Measurements from ENCODE around the gene BMP2K. TPM values are rescaled to one million over a fixed set of nuclear protein-coding genes. Genes with fewer than 3 reads are reported as not detected.

Gene BMP2K
- total and polyA plus RNA-seq, 2 donors (not counting 1 experiment from before 2014, with no cell fraction given), result 54.8 to 126 TPM

GRCh38 chr4:78956975-78957374, 180.8 kb downstream of the BMP2K start:
- no peaks in the 10 kb centered on the region for H3K36me3 ChIP-seq (ENCODE audit: control insufficient read depth, insufficient read depth, low read length)
- DNase-seq (ENCODE audit: low read depth in 2 of 2), result peak in 1 of 2 donors; percentile 9
- no peaks in the 10 kb centered on the region for H4K20me1 ChIP-seq (ENCODE audit: control insufficient read depth, extremely low read depth, insufficient read depth, low read length)
- H3K4me1 ChIP-seq (ENCODE audit: control insufficient read depth, extremely low read depth, insufficient read depth, low read length), result no peaks in the 10 kb centered on the region
- no peaks in the 10 kb centered on the region for H3K79me2 ChIP-seq (ENCODE audit: control insufficient read depth, insufficient read depth, low read length)
- H3K27me3 ChIP-seq (ENCODE audit: control insufficient read depth, insufficient read depth, low read length), result peaks cover 5% of the 10 kb centered on the region
- H3K27ac ChIP-seq (ENCODE audit: insufficient read depth, low read length), result no peak overlapping the region
- H3K4me2 ChIP-seq (ENCODE audit: extremely low read depth, insufficient read depth, low read length), result no peak overlapping the region
- TF ChIP-seq EZH2 (IDR thresholded peaks at IDR 0.05; ENCODE audit: low read length, missing control alignments), result no peak
- no peak for TF ChIP-seq CTCF (conservative IDR thresholded peaks at IDR 0.05 in 1 of 2, IDR thresholded peaks at IDR 0.05 in 1 of 2; ENCODE audit: low read depth in 1 of 2, low read length in 2 of 2)
- H3K9ac ChIP-seq (ENCODE audit: insufficient read depth, low read length), result no peak overlapping the region
- H3K9me3 ChIP-seq (ENCODE audit: control insufficient read depth, insufficient read depth, low read depth, low read length), result no peaks in the 10 kb centered on the region
- no peak overlapping the region for H3K4me3 ChIP-seq (replicated peaks in 1 of 4; ENCODE audit: control extremely low read depth in 1 of 4, insufficient read depth in 1 of 4, low read depth in 3 of 4, low read length in 4 of 4)
- no peak overlapping the region for H2AFZ ChIP-seq (ENCODE audit: low read length)

- no peak for TF ChIP-seq CTCF (conservative IDR thresholded peaks at IDR 0.05 in 1 of 2, IDR thresholded peaks at IDR 0.05 in 1 of 2; ENCODE audit: low read depth in 1 of 2, low read length in 2 of 2)
- no peak for TF ChIP-seq EZH2 (IDR thresholded peaks at IDR 0.05; ENCODE audit: low read length, missing control alignments)
- Histone ChIP-seq H3K4me3 (replicated peaks in 1 of 4; ENCODE audit: control extremely low read depth in 1 of 4, insufficient read depth in 1 of 4, low read depth in 3 of 4, low read length in 4 of 4) (no peak overlapping the region), H3K36me3 (ENCODE audit: control insufficient read depth, insufficient read depth, low read length) (no peaks in the 10 kb centered on the region), H3K27me3 (ENCODE audit: control insufficient read depth, insufficient read depth, low read length) (no peaks in the 10 kb centered on the region), H3K4me2 (ENCODE audit: extremely low read depth, insufficient read depth, low read length) (no peak overlapping the region), H3K9ac (ENCODE audit: insufficient read depth, low read length) (no peak overlapping the region), H4K20me1 (ENCODE audit: control insufficient read depth, extremely low read depth, insufficient read depth, low read length) (no peaks in the 10 kb centered on the region), H2AFZ (ENCODE audit: low read length) (no peak overlapping the region), H3K27ac (ENCODE audit: insufficient read depth, low read length) (no peak overlapping the region), H3K4me1 (ENCODE audit: control insufficient read depth, extremely low read depth, insufficient read depth, low read length) (no peaks in the 10 kb centered on the region), H3K79me2 (ENCODE audit: control insufficient read depth, insufficient read depth, low read length) (no peaks in the 10 kb centered on the region), H3K9me3 (ENCODE audit: control insufficient read depth, insufficient read depth, low read depth, low read length) (no peaks in the 10 kb centered on the region)
- DNase-seq (ENCODE audit: low read depth in 2 of 2), result no peak
These were observed 184.8 kb downstream of the BMP2K start for GRCh38 chr4:78960926-78961325.

Other genes with a start within 250 kb of the BMP2K start
- 7.2 and 9.7 TPM in 2 replicates for gene ANXA3, start 224.6 kb upstream of the BMP2K start, total RNA-seq
- 9.8 and 9.9 TPM in 2 replicates for gene ANXA3, start 224.6 kb upstream of the BMP2K start, polyA plus RNA-seq
- gene PAQR3, start 163.1 kb downstream of the BMP2K start, total RNA-seq, result 10.8 and 15.5 TPM in 2 replicates
- gene PAQR3, start 163.1 kb downstream of the BMP2K start, polyA plus RNA-seq, result 29.4 and 37.6 TPM in 2 replicates